Esophagus squamous epithelium (tissue), 4 donors: ENCODE measurements around the gene RAB8B.

Source experiments
- CTCF ChIP-seq, 6 experiments: fragments of 450-650 bp in 4 of 6; fragments of 200-600 bp in 2 of 6; sonication (generic) in 2 of 6; IDR thresholded peaks; one replicate each; pipeline ENCODE4 v1.5.1; 2016 to 2019; ENCODE audit warnings: antibody characterized with exemption in 6 of 6, mild to moderate bottlenecking in 4 of 6, moderate library complexity in 4 of 6
- POLR2A ChIP-seq, 4 donors: fragments of 450-650 bp; IDR thresholded peaks; one replicate each; pipeline ENCODE4 v1.6.1; 2017; ENCODE audit warnings: antibody characterized with exemption in 4 of 4, mild to moderate bottlenecking in 4 of 4, moderate library complexity in 3 of 4

- TF ChIP-seq CTCF (IDR thresholded peaks at IDR 0.05) (no peak), POLR2A (IDR thresholded peaks at IDR 0.05) (no peak)
Observed at GRCh38 chr15:63241316-63241715, 51.9 kb downstream of the RAB8B start.
